SK-MEL-5 (cell line): Measurements from ENCODE around the gene SYNRG. TPM values are rescaled to one million over a fixed set of nuclear protein-coding genes. Genes with fewer than 3 reads are reported as not detected.

ENCODE experiments used
- DNase-seq: peaks from one replicate; pipeline ENCODE4 v3.0.0-alpha.2; 2016; ENCODE audit warnings: low read depth, low spot score
- in situ Hi-C: cut with HindIII; loops from 2 replicates; pipeline ENCODE4 v1.10.0; 2016; ENCODE audit warnings: low sequenced_read_pairs, high pct_unique_total_duplicates, low pct_unique_long_range_greater_than_20kb
- total RNA-seq: library from RNA; depleted of rRNA; stranded (reverse); fragments of >200 nt; shearing (Covaris generic); gene quantifications from 2 replicates; pipeline ENCODE4 v1.2.3, GENCODE V29; 2014

The SYNRG gene
- total RNA-seq, 1 experiment from 2014 or later = 10.0 TPM

- DNase-seq = no peak
- in situ Hi-C loops = no loop called here
Measured at GRCh38 chr17:37555386-37555785, 53.8 kb downstream of the SYNRG start.

DNA sequence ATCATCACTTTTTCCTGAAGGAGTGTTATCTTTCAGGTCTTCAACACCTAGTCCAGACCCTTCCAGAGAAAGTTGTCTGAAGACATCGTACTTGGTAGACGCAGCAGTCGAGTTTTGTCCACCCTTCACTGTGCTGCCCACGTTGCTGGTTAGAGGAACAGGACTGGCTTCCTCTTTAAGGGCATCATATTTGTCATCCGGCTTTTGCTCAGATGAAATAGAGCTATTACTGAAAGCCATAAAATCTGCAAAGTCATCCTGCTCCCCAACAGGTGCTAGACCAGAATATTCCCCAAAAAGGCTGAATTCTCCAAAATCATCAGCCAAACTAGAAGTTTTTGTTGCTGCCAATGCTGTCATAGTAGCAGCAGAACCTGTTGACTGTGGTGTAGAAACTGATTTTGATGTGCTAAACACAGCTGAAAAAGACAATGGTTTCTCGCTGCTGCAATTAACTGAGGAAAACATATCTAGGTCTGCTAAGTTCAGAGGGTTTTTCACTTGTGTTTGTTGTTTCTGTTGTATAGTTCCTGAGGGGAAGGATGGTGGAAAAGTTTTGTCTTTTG is 55.7 kb downstream of the SYNRG start:
- DNase-seq = no peak
- in situ Hi-C loops = no loop called here

DNA sequence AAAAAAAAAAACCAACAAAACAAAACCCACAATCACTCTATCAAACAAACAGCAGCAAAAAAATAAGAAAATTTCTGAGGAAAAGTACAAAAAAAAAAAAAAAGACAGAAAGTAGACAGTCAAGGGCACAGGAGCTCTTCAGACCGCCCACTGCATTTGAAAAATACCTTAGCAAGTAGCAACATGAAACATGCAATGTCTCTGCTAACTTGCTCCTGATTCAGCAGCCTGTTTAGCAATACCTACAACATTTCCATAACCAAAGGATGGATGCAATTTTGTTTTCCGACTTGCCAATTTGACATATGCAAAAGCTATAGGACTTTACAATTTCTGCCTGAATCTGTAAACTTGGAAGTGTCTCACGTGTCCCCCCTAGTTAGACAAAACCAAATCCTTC is 57.4 kb downstream of the SYNRG start:
- in situ Hi-C loops = no loop called here
- no peak for DNase-seq

DNA sequence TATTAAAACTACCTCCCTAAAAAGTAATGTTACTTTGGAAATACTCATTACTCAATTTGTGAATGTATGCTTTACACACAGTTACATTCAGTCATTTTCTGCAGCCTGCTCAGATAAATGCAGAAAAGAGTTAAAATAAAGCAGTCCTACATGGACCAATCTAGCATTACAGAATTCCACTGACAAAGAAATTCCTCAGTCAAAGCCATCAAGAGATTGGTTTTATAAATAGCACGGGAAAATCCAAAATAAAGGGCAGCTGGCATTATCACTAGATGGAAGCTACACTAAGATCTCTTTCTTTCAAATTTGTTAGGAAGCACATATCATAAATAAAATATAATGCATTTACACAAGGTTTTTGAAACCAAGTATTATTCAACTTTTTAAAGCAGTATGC is 61.2 kb downstream of the SYNRG start:
- in situ Hi-C loops = no loop called here
- no peak for DNase-seq

- in situ Hi-C loops = no loop called here
- no peak for DNase-seq
Measured at GRCh38 chr17:37546302-37546701, 62.9 kb downstream of the SYNRG start.

GRCh38 chr17:37545486-37545885 is 63.7 kb downstream of the SYNRG start:
- DNase-seq = no peak
- in situ Hi-C loops = no loop called here

DNA sequence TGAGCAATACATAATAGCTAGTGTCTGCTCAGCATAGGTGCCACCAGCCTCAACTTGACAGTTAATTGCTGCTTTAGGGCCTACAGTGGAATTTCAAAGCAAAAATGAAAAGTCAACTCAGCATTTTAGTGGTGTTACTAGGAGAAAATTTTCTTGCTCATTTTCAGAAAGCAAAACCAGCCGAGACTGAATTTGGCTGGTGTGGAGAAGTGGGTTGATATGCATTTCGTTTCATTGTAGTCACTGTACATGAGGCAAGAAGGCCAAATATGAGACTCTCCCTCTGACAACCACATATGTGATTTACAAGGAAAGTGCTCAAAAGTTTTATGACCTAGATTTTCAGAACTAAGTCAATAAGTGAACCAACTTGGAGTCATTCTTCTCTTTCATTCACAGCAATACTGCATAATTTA is 65.6 kb downstream of the SYNRG start:
- DNase-seq = no peak
- in situ Hi-C loops = no loop called here

- in situ Hi-C loops = no loop called here
- no peak for DNase-seq
Measured at GRCh38 chr17:37541880-37542660, 67.1 kb downstream of the SYNRG start.

GRCh38 chr17:37538981-37539659 is 70.1 kb downstream of the SYNRG start:
- in situ Hi-C loops = no loop called here
- DNase-seq = no peak

DNA sequence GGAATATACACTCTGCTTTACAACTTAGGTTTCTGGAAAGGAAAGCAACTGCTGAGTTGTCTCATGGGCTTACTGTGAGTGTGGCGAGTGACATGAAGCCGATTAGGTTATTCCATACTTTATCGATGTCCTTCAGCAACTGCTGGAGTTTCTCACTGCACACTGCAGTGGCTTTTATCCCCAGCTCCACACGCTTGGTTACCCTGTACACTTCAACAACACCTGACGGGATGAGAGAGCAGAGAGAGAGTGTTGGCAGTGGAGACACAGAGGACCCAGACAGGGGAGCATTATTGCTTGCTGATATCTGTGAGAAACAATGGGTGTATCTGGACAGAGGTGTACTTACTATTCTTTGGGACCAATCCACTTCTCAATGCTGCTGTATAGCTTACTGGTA is 73.3 kb downstream of the SYNRG start:
- in situ Hi-C loops = no loop called here
- no peak for DNase-seq

DNA sequence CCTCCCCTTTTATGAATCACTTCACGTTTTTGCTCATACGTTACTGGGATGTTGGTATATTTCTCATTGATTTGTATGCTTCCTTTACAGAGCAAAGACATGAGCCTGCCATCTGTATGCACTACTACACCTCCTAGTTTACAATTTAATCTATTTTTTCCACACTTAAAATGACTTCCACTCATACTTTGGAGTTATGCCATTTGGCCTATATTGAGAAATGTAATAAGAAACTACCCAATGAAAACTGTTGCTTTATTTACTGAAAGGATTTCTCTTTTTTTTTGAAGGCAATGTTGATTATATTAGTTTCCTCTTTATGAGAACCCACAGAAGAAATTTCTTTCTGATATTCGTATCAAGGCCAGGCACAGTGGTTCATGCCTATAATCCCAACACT is 76.5 kb downstream of the SYNRG start:
- no peak for DNase-seq
- in situ Hi-C loops = no loop called here

DNA sequence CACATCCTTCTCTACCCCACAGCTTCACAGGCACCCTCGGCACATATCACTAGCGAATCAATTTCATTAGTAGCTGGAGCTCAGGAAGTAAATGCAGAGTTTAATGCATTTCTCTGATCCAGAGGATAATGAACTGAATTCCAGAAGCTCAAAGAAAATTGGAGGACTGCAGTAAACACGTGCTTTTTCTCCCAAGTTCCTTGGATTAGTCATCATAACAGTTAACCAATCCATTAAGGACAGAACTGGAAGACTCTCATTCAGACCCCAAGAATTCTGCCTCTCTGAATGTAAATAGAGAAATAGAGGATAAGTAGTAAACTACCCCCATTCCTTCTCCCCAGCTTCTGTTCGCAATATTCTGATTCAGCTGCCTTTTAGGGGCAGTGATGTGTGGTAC is 78.8 kb downstream of the SYNRG start:
- DNase-seq = no peak
- in situ Hi-C loops = no loop called here

- in situ Hi-C loops = no loop called here
- peak; percentile 74 for DNase-seq
Measured at GRCh38 chr17:37527249-37527851, 81.9 kb downstream of the SYNRG start.

DNA sequence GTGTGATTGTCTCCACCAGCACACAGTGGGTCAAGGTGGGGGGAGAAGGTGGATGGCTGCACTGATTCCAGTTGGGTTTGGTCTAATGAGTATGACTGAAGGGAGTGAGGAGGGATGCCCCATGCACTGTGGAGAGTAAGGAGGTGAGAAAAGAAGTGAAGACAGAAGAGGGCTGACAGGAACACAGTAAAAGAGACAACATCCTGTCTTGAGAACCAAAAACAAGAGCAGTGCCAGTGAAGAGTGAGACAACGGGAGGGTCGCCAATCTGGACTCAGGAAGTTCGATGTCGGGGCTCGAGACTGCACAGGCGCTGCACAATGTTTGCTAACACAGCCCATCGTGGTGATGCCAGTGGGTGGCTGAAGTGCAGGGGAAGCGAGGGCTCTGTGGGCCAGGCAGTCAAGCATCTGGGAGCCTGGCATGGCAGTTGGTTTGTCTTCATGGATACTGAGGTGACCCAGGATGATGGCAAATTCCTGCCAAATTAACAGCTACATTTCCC is 85.5 kb downstream of the SYNRG start:
- in situ Hi-C loops = no loop called here
- no peak for DNase-seq

DNA sequence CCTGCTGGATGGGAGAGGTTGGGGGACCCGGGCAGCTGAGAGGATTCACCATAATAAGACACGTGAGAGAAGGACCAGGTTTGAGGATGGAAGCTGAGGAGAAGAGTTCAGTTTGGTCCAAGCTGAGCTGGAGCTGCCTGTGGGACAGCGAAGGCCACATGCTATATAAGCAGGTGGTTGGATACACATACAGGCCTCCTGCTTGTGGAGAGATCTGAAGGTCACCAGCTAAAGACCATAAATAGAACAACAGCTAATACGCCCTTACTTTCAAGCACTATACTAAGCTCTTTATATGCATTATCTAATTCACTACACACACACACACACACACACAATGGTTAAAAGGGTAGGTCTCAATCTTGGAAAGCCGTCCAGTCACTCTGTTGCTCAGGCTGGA is 87.4 kb downstream of the SYNRG start:
- no peak for DNase-seq
- in situ Hi-C loops = no loop called here

- DNase-seq = no peak
- in situ Hi-C loops = no loop called here
Measured at GRCh38 chr17:37520174-37520573, 89.0 kb downstream of the SYNRG start.

DNA sequence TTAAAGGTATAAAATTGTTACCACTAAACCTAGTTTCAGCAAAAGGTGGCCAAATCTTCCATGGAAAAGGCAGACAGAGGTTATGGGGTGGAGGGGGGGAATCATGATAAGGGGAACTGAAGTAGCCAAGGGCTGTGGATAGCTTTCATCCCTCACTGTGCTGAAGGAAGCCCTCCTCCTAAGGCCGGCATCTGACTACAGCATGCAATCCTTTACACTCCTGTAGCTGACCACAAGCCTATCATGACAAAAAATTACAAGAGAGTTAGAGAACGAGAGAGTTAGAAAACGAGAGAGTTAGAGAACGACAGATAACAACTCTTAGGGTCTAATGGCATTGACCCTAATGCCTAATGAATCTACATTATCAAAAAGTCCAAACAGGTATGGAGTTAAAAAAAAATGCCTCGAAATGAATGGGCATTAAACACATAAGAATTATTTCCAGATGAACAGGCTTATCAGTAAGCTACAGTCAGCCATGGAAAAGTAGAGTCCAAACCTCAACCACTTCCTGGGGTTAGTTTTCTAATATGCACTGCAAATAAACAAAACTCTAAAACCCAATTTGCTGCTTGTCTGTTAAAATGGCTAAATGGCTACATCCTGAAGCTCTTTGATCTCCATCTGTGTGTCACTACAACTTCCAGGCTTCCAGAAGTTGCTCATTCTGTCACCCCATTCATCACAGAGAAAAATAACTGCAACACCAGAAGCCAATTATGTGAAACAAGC is 89.8 kb downstream of the SYNRG start:
- in situ Hi-C loops = no loop called here
- DNase-seq = no peak

DNA sequence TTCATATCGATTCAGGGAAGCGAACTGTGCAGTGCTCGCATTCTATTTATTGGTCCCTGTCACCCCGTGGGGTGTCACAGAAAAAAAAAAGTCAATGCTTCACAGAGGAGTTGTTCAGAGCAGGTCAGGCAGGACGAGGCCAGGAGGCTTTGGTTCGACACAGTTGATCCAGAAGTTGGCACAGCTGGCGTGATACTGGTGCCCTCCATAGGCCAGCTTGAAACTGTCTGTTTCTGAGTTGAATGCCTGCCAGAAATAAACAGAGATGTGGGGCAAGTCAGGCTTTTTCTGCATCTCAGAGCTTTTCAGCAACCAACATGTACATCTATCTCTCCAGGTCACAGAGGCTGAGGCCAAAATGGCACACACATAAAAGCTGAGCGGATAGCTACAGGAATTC is 90.4 kb downstream of the SYNRG start:
- peak; percentile 29 for DNase-seq
- in situ Hi-C loops = no loop called here
